IMR-90 (cell line): ENCODE measurements around the gene VDR. TPM values are rescaled to one million over a fixed set of nuclear protein-coding genes. Genes with fewer than 3 reads are reported as not detected.

ENCODE experiments used
- ATAC-seq: fragments of 200-7000 bp; cut with Tn5 transposase; 2 replicates; pipeline ENCODE4 v1.9.1; 2020; ENCODE audit warnings: low read depth, mild to moderate bottlenecking, moderate library complexity
- BruUV-seq: library from RNA; stranded (reverse); fragments of 400-500 nt; replicated peaks from 2 replicates; lab custom pipeline; 2021; lab: Mats Ljungman, UMichigan
- CTCF ChIA-PET: fragments of 300-600 bp; formaldehyde crosslinking; extraction: SDS; loops from one replicate; lab custom pipeline; 2021; ENCODE audit warnings: antibody characterized with exemption; lab: Yijun Ruan, JAX
- POLR2A ChIA-PET: fragments of 300-600 bp; sonication (Branson Sonifier 250); formaldehyde crosslinking; loops from one replicate; lab custom pipeline; 2022; ENCODE audit warnings: antibody characterized with exemption; ENCODE audit not compliant: unreplicated experiment; lab: Charles Lee
- DNase-seq: peaks from one replicate; pipeline ENCODE4 v3.0.0; 2013
- H2AFZ ChIP-seq: replicated peaks from 2 replicates; pipeline ENCODE3; 2013; ENCODE audit warnings: low read length, mild to moderate bottlenecking; ENCODE audit not compliant: poor library complexity
- H2AK5ac ChIP-seq: 2 replicates; pipeline ENCODE4 v1.6.1; 2013; ENCODE audit warnings: low read depth, low read length, inconsistent platforms
- H2AK9ac ChIP-seq: replicated peaks from 2 replicates; pipeline ENCODE3; 2013; ENCODE audit warnings: mild to moderate bottlenecking, low read depth, low read length, moderate library complexity; ENCODE audit not compliant: poor library complexity
- H2BK120ac ChIP-seq: 2 replicates; pipeline ENCODE4 v1.6.1; 2013; ENCODE audit warnings: low read depth, low read length, inconsistent platforms
- H2BK15ac ChIP-seq: 3 replicates; pipeline ENCODE4 v1.6.1; 2013; ENCODE audit warnings: low read depth, low read length, inconsistent platforms
- H2BK20ac ChIP-seq: 2 replicates; pipeline ENCODE4 v1.6.1; 2013; ENCODE audit warnings: low read depth, mild to moderate bottlenecking, inconsistent platforms, low read length, moderate library complexity
- H2BK5ac ChIP-seq: 2 replicates; pipeline ENCODE4 v1.6.1; 2013; ENCODE audit warnings: mild to moderate bottlenecking, low read depth, low read length, inconsistent platforms; ENCODE audit not compliant: poor library complexity, severe bottlenecking
- H3K14ac ChIP-seq: replicated peaks from 2 replicates; pipeline ENCODE4 v1.6.1; 2013; ENCODE audit warnings: low read depth, low read length, inconsistent platforms
- H3K18ac ChIP-seq: 2 replicates; pipeline ENCODE4 v1.6.1; 2013; ENCODE audit warnings: low read depth, low read length, control low read depth
- H3K23ac ChIP-seq: 2 replicates; pipeline ENCODE4 v1.6.1; 2013; ENCODE audit warnings: low read depth, low read length, inconsistent platforms
- H3K27ac ChIP-seq: 2 replicates; pipeline ENCODE4 v1.5.1; 2013; ENCODE audit warnings: mild to moderate bottlenecking, control low read depth, low read length; ENCODE audit not compliant: insufficient read depth
- H3K27me3 ChIP-seq: 2 replicates; pipeline ENCODE4 v1.6.1; 2013; ENCODE audit warnings: low read length; ENCODE audit not compliant: control insufficient read depth, insufficient read depth
- H3K36me3 ChIP-seq: 2 replicates; pipeline ENCODE4 v1.6.1; 2013; ENCODE audit warnings: low read length, mixed read lengths; ENCODE audit not compliant: control insufficient read depth, insufficient read depth
- H3K4ac ChIP-seq: 2 replicates; pipeline ENCODE4 v1.6.1; 2013; ENCODE audit warnings: low read depth, low read length, inconsistent platforms
- H3K4me1 ChIP-seq: 2 replicates; pipeline ENCODE4 v1.6.1; 2013; ENCODE audit warnings: low read length, mixed read lengths; ENCODE audit not compliant: control insufficient read depth, insufficient read depth
- H3K4me2 ChIP-seq: 2 replicates; pipeline ENCODE4 v1.6.1; 2013; ENCODE audit warnings: low read depth, mild to moderate bottlenecking, control low read depth, low read length, moderate library complexity
- H3K4me3 ChIP-seq: 2 replicates; pipeline ENCODE4 v1.5.1; 2013; ENCODE audit warnings: low read depth, mild to moderate bottlenecking, control low read depth, low read length, moderate library complexity; ENCODE audit not compliant: insufficient read depth
- H3K56ac ChIP-seq: 2 replicates; pipeline ENCODE4 v1.6.1; 2013; ENCODE audit warnings: low read length, inconsistent platforms; ENCODE audit not compliant: insufficient read depth; ENCODE audit errors: extremely low read depth
- H3K79me1 ChIP-seq, 2 experiments: 2 replicates each; pipeline ENCODE4 v1.6.1; 2013; ENCODE audit warnings: low read length in 2 of 2, inconsistent platforms in 1 of 2, low read depth in 1 of 2
- H3K9ac ChIP-seq: 2 replicates; pipeline ENCODE4 v1.6.1; 2013; ENCODE audit warnings: low read depth, low read length, control low read depth
- H3K9me1 ChIP-seq: 2 replicates; pipeline ENCODE4 v1.6.1; 2013; ENCODE audit warnings: low read length, inconsistent platforms; ENCODE audit not compliant: insufficient read depth
- H3K9me3 ChIP-seq: 2 replicates; pipeline ENCODE4 v1.6.1; 2013; ENCODE audit warnings: low read length; ENCODE audit not compliant: control insufficient read depth, insufficient read depth
- H4K20me1 ChIP-seq: 2 replicates; pipeline ENCODE4 v1.6.1; 2013; ENCODE audit warnings: low read length, inconsistent platforms; ENCODE audit not compliant: insufficient read depth
- H4K5ac ChIP-seq: 2 replicates; pipeline ENCODE4 v1.6.1; 2013; ENCODE audit warnings: mild to moderate bottlenecking, low read depth, low read length, control low read depth
- H4K8ac ChIP-seq, 2 experiments: 2 replicates each; pipeline ENCODE4 v1.6.1; 2013; ENCODE audit warnings: low read depth in 2 of 2, low read length in 2 of 2, control low read depth in 1 of 2, inconsistent platforms in 1 of 2
- H4K91ac ChIP-seq: 2 replicates; pipeline ENCODE4 v1.6.1; 2013; ENCODE audit warnings: low read depth, low read length, inconsistent platforms; ENCODE audit not compliant: insufficient read depth
- BHLHE40 ChIP-seq: fragments of 150-350 bp; IDR thresholded peaks from 2 replicates; pipeline ENCODE4 v1.6.1; 2016; ENCODE audit warnings: mild to moderate bottlenecking, low read depth, low read length
- CEBPB ChIP-seq: IDR thresholded peaks from 2 replicates; pipeline ENCODE4 v1.6.1; 2012; ENCODE audit warnings: low read depth, low read length, improper control_type of control experiment
- ELK1 ChIP-seq: fragments of 150-350 bp; IDR thresholded peaks from 2 replicates; pipeline ENCODE4 v1.6.1; 2016; ENCODE audit warnings: low read depth, mild to moderate bottlenecking, low read length, moderate library complexity, borderline replicate concordance
- MAZ ChIP-seq: IDR thresholded peaks from 2 replicates; pipeline ENCODE4 v1.6.1; 2012; ENCODE audit warnings: low read depth, mild to moderate bottlenecking, low read length, improper control_type of control experiment, moderate library complexity, borderline replicate concordance
- MXI1 ChIP-seq: IDR thresholded peaks from 2 replicates; pipeline ENCODE4 v1.6.1; 2012; ENCODE audit warnings: low read depth, mild to moderate bottlenecking, low read length, moderate library complexity, borderline replicate concordance
- POLR2A ChIP-seq: IDR thresholded peaks from 2 replicates; pipeline ENCODE4 v1.6.1; 2012; ENCODE audit warnings: mild to moderate bottlenecking, low read depth, low read length
- RAD21 ChIP-seq: IDR thresholded peaks from 2 replicates; pipeline ENCODE4 v1.6.1; 2012; ENCODE audit warnings: low read length, improper control_type of control experiment
- RCOR1 ChIP-seq: IDR thresholded peaks from 2 replicates; pipeline ENCODE4 v1.6.1; 2012; ENCODE audit warnings: mild to moderate bottlenecking, low read length, improper control_type of control experiment; ENCODE audit not compliant: insufficient replicate concordance
- USF2 ChIP-seq: fragments of 150-350 bp; IDR thresholded peaks from 2 replicates; pipeline ENCODE4 v1.6.1; 2017; ENCODE audit warnings: mild to moderate bottlenecking, antibody characterized with exemption, low read length, low read depth
- WGBS, 2 experiments: methylation state at CpG; one replicate each; pipeline versions ENCODE4 v1.1.5 to v1.1.7; 2013; ENCODE audit warnings: missing lambda C conversion rate in 2 of 2; ENCODE audit not compliant: insufficient read length in 1 of 2; ENCODE audit errors: extremely low coverage in 2 of 2; 5-methylcytosine and 5-hydroxymethylcytosine counted together
- dilution Hi-C: fragments of 300-500 bp; cut with HindIII; formaldehyde crosslinking; loops from one replicate; pipeline ENCODE4 v1.14.3; 2018; ENCODE audit warnings: low sequenced_read_pairs; ENCODE audit not compliant: unreplicated experiment
- in situ Hi-C: fragments of 300-500 bp; cut with MboI; formaldehyde crosslinking; loops from 3 replicates; pipeline ENCODE4 v1.14.3; 2019; ENCODE audit warnings: low sequenced_read_pairs, inconsistent platforms, mixed read lengths
- intact Hi-C: fragments of 100-400 bp; cut with micrococcal nuclease; formaldehyde crosslinking; loops from 2 replicates; pipeline ENCODE4 v1.10.0; 2022
- polyA plus RNA-seq, 3 experiments: library from polyadenylated mRNA; depleted of rRNA; stranded (reverse); fragments of >200 nt; gene quantifications; 2 replicates each; pipeline ENCODE4 v1.2.3, GENCODE V29; 2012; ENCODE audit warnings: low replicate concordance in 1 of 3
- total RNA-seq: library from RNA; depleted of rRNA; stranded (reverse); fragments of >200 nt; gene quantifications from 2 replicates; pipeline ENCODE4 v1.2.3, GENCODE V29; 2012

The VDR gene
- total and polyA plus RNA-seq, 2 of the 4 experiments (the other 2 are of a cell fraction), result 5.4 to 8.5 TPM

- no peak for TF ChIP-seq RCOR1
Measured at GRCh38 chr12:47846294-47846996, 58.3 kb downstream of the VDR start (continued).

- Histone ChIP-seq H3K79me1 (no peaks in the 10 kb centered on the region), H3K27ac (no peak overlapping the region), H3K56ac (no peak overlapping the region), H2BK20ac (no peak overlapping the region), H3K36me3 (0 out of 2 replicates have a peak, but pooled peaks cover 4% of the 10 kb centered on the region), H3K9ac (no peak overlapping the region), H3K4me2 (no peak overlapping the region), H3K9me1 (peaks cover 5% of the 10 kb centered on the region; the same call in 1 of the 2 replicates), H3K14ac (no peak overlapping the region), H2AFZ (no peak overlapping the region), H4K8ac (no peak overlapping the region), H2AK5ac (no peak overlapping the region), H2BK5ac (no peak overlapping the region), H3K9me3 (no peaks in the 10 kb centered on the region), H3K23ac (no peak overlapping the region), H4K20me1 (no peaks in the 10 kb centered on the region; the same call in 1 of the 2 replicates), H4K5ac (no peak overlapping the region), H3K18ac (no peak overlapping the region), H3K4me1 (peaks cover 7% of the 10 kb centered on the region), H2AK9ac (no peak overlapping the region), H3K4ac (no peak overlapping the region), H2BK15ac (no peak overlapping the region), H3K4me3 (no peak overlapping the region), H3K27me3 (no peaks in the 10 kb centered on the region), H4K91ac (no peak overlapping the region), H2BK120ac (no peak overlapping the region)
- BruUV-seq, result no TSS peak
- DNase-seq, result no peak
- 96% methylated on average over 7 of the region's 8 CpGs; no CpG with 5 or more reads in 1 of the 2 experiments for WGBS, 2 experiments
- no peak for ATAC-seq
- POLR2A ChIA-PET, result no interaction called here
- in situ Hi-C loops, result no loop called here
- intact Hi-C loops, result no loop called here
- CTCF ChIA-PET, result no interaction called here
- TF ChIP-seq POLR2A (no peak), CEBPB (no peak), RCOR1 (no peak), USF2 (no peak), MXI1 (no peak), MAZ (no peak), RAD21 (no peak), ELK1 (no peak), BHLHE40 (no peak)
- dilution Hi-C loops, result loop anchor here (10.0 kb wide), 1 partner anchor 60 kb away; no protein-coding TSS in a partner anchor
Measured at GRCh38 chr12:47845081-47845480, 59.7 kb downstream of the VDR start.
